Right lobe of liver (tissue), 4 donors: ENCODE measurements around the gene ELMO1.
"Not testable (repeated sequence)": the region's sequence is repeated elsewhere in the genome, so short reads cannot be mapped to it uniquely, and the experiment has no call there.

Experiments
- POLR2A ChIP-seq: fragments of 450-650 bp; IDR thresholded peaks from one replicate; pipeline ENCODE4 v1.6.1; 2017; ENCODE audit warnings: antibody characterized with exemption, mild to moderate bottlenecking
- TF ChIP-seq, protein P1 (sequence below), 4 donors: fragments of 200-600 bp in 3 of 4; fragments of 450-650 bp in 1 of 4; IDR thresholded peaks; one replicate each; pipeline versions ENCODE4 v1.5.1 to v1.8.0; 2016 to 2022; ENCODE audit warnings: antibody characterized with exemption in 4 of 4, mild to moderate bottlenecking in 2 of 4
- donor health status: DM: no; HTN: no; CAD: no.
- donor health status: DM: no; HTN: no; CAD: no.
- donor health status: DM: no; HTN: yes; CAD: no.

DNA sequence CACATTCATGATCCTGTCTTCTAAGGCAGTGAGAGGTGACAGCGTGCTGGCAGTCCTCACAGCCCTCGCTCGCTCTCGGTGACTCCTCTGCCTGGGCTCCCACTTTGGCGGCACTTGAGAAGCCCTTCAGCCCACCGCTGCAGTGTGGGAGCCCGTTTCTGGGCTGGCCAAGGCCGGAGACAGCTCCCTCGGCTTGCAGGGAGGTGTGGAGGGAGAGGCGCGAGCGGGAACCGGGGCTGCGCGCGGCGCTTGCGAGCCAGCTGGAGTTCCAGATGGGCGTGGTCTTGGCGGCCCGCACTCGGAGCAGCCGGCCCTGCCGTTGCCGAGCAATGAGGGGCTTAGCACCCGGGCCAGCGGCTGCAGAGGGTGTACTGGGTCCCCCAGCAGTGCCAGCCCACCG, 475.1 kb downstream of the ELMO1 start:
- TF ChIP-seq POLR2A = not testable (repeated sequence)
- TF ChIP-seq, protein P1, sequence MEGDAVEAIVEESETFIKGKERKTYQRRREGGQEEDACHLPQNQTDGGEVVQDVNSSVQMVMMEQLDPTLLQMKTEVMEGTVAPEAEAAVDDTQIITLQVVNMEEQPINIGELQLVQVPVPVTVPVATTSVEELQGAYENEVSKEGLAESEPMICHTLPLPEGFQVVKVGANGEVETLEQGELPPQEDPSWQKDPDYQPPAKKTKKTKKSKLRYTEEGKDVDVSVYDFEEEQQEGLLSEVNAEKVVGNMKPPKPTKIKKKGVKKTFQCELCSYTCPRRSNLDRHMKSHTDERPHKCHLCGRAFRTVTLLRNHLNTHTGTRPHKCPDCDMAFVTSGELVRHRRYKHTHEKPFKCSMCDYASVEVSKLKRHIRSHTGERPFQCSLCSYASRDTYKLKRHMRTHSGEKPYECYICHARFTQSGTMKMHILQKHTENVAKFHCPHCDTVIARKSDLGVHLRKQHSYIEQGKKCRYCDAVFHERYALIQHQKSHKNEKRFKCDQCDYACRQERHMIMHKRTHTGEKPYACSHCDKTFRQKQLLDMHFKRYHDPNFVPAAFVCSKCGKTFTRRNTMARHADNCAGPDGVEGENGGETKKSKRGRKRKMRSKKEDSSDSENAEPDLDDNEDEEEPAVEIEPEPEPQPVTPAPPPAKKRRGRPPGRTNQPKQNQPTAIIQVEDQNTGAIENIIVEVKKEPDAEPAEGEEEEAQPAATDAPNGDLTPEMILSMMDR (IDR thresholded peaks at IDR 0.05) = not testable (repeated sequence)
